Muscle of back (tissue), 11 donors: ENCODE results near the gene PIGW. TPM values are rescaled to one million over a fixed set of nuclear protein-coding genes. Genes with fewer than 3 reads are reported as not detected.
"Not testable (repeated sequence)": the region's sequence is repeated elsewhere in the genome, so short reads cannot be mapped to it uniquely, and the experiment has no call there.

Experiments used
- DNase-seq, 3 donors: peaks; one replicate each; pipeline versions ENCODE4 v3.0.0 to v3.0.0-alpha.2; 2013
- polyA plus RNA-seq, 10 donors: library from polyadenylated mRNA; unstranded; fragments of 120-200 nt; gene quantifications; one replicate each; pipeline ENCODE4 v1.2.1, GENCODE V29; 2013; ENCODE audit not compliant: insufficient read length in 10 of 10

The PIGW gene
- polyA plus RNA-seq, 10 donors, result 6.6 to 10.3 (median 8.4) TPM

DNA sequence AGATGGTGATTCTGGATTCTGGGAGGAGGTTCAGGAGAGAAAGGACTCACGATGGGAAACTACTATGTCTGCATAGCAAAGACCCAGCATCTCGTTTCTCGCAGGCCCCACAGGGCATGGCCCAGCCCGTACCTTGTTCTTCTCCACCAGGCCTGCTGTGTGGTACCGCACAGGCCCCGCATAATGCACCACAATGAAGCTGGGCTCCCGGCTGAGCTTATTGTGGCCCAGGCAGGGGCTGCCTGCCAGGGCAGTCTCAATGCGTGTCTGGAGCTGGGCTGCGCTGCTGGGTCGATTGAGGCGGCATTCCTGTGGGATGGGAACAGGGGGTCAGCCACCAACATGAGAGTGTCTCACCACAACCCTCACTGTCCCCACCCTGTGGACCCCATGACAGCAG is 28.0 kb upstream of the PIGW start:
- DNase-seq, result no peak

DNA sequence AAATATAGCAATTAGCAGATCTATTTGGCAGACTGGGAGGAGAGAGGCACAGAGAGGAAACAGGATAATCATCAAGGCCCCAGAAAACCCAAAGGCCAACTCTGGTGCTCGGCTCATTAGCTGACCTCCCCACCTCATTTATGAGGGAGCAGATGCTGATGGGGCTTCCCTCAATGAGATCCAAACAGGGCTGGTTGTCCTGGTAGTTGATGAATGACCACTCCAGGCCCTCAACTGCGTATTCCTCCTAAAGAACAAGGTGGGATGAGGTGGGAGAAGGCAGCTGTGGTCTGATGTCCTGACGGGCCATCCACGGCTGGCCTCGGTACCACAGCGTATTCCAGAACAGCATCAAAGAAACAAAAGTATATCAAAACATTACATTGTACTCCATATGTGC is 27.5 kb upstream of the PIGW start:
- no peak for DNase-seq

DNA sequence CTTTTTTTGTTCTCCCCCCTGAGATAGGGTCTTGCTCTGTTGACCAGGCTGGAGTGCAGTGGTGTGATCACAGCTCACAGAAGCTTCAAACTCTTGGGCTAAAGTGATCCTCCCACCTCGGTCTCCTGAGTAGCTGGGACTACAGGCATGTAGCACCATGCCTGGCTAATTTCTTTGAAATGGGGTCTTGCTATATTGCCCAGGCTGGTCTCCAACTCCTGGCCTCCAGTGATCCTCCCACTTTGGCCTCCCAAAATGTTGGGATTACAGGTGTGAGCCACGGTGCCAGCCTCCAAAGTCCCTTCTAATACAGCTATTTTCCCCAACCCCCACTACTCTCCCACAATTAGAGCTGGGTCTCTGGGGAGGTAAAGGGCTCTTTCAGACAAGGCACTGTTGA is 26.3 kb upstream of the PIGW start:
- not testable (repeated sequence) for DNase-seq

DNA sequence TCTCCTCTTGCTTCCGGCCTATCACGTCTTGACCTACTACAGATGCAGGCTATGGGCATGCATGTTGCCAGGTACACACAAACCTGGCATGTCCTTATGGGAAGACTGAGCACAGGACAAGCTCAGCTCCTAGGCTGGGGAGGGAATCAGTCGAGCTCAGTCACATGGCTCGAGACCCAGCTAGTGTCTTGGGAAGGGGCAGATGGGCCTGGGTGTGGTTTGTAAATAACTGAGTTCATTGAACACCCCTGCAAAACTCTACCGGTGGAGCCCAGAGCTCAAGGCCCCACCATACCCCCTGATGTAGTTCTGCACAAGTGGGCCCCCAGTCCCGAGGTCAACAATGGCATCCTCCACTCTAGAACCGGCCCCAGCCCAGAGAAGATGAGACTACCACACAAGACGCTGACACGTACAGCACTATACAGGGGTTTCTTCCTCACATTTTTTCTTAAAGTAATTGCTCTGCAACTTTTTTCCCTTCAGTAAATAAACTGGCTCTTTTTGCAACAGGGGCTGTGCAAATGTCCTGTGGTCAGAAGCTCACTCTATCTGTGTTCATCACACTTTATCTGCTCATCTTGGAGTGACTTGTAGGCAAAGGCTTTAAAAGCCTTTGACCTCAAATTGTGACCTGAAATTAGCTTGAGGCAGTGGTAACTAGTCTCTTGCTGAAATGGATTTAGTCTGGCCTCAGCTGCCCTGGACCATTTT is 25.4 kb upstream of the PIGW start:
- no peak for DNase-seq

DNA sequence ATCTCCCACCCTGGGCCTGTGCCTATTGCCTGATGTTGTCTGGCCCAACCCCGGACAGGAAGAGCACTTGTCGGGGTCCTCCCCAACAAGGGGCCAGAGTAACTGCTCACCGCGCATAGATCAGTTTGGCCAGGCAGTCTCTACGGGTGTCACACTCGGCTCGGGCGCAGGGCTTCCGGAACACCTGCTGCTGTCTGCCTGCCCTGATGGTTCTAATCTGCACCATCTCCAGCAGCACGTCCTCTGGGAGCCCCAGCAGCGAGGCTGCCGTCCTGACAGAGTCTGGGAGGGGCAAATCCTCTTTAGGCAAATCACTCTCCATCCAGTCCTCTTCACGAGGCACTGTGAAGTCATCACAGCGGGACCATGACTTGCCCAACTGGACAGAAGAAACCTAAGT is 24.2 kb upstream of the PIGW start:
- DNase-seq, result no peak

DNA sequence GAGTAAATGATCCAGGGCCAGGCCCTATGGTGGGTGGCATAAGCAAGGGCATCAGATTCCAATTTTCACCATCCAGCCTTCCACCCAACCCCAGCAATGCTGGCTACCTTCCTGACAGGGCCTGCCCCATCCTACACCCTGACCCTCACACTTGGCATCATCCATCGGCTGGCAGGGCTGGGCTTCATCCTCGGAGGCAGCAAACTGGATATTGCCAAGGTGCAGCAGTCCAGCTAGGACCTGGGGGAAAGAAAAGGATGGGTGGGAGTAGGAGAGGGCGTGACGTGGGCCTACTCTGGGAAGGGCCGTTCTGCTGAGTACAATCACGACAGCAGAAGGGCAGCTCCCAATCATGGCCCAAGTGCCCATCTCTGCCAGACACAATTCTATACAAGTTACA is 23.6 kb upstream of the PIGW start:
- DNase-seq, result no peak

DNA sequence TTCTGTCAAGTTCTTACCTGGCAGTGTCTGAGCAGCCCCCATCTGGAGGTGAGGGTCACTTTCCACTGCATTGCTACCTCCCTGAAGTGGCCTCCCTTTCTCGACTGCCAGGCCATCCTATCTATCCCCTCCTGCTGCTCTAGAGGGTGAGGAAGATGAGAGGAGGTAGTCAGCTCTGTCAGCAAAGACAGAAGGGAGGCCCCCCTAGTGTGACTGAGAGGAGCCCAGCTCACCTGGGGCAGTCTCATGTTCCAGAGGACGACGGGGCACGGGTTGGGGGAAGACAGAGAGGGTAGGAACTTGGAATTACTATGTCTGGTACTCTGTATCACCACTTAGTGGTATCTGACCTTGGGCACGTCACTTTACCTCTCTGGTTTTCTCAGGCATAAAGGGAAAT is 22.1 kb upstream of the PIGW start:
- DNase-seq, result no peak

DNA sequence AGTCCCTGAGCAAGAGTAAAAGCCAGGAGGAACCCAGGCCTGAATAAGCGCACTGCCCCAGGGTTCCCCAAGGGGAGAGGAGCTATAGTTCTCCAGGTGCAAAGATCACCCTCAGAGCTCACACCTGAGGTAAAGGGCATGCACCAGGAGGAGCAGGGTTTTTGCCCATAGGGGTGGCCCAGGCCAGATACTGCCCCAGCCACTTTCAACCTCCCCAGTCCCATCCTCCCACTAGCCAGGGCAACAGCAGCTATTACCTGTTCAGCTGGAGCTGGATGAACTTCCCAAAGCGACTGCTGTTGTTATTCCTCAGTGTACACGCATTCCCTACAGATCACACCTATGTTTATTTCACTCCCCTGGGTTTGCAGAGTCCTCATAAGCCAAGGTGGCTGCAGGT is 19.9 kb upstream of the PIGW start:
- DNase-seq, result no peak

DNA sequence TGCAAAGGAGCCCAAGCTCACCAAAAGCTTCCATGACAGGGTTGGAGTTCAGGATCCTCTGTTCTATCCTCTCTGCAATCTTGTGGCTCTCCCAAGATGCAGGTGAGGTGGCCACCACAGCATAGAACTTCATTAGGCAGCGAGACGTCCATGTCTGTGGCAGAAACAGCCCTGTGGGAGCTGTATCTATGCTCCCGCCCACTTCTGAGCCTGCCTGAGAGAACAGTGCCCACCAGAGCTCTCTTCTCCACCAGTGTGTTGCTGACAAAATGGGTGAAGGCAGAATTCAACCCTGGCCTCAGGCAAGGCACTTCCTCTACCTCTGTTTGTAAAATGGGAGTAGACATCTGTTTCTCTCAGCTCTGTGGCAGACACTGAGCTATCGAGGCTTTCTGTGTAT is 18.9 kb upstream of the PIGW start:
- DNase-seq, result no peak

DNA sequence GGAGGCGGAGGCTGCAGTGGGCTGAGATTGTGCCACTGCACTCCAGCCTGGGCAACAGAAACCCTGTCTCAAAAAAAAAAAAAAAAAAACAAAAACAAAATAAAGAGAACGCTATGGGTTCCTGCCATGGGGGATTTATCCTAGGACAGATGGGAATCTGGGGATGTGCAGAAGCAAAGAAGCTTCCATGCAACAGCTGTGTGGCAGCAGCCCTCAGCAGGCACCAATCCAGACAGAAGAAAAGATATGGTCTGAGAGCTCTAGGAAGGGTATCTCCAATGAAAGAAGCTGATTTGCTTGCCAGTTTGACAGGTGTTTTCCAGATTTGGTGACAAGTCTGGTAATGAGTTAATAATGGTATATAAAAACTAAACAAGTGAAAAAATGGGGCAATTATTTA is 11.7 kb upstream of the PIGW start:
- peak in 1 of 3 donors; percentile 39 for DNase-seq

DNA sequence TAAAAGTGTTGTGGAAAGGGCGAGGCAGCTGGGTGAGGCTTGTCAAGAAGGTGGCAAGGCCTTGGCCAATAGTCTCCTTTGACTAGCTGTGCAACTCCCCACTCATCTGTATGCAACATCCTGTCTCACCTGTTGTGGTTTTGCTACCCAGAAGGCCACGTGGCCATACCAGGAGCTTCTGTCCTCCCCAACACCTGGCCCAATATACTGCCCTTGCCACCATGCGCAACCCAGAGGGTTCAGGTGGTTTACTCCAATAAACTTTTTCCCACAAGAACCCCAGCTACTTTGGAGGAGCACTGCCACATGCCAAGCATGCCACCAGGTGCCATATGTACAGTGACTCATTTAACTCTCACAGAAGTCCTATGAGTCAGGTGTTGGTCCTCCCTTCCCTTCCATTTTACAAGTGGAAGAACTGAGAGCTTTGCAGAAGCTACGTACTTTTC is 10.3 kb upstream of the PIGW start:
- DNase-seq, result no peak

DNA sequence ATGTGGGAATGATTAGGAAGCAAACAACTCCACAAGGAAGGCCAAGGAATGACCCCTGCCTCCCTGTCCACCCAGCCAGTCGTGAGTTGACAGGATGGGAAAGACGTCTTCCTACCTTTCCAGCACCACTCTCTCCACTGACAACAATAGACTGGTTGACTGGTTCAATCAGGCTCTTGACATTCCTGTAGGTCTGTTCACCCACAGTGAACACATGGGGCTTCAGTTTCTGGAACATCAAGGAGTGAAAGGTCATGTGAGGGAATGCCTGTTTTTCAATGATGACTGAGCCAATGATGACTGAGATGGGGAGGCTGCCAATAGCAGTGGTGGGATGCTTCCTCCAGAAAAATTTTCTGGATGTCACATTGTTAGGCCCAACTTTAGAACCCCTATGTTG is 9.7 kb upstream of the PIGW start:
- DNase-seq, result no peak

DNA sequence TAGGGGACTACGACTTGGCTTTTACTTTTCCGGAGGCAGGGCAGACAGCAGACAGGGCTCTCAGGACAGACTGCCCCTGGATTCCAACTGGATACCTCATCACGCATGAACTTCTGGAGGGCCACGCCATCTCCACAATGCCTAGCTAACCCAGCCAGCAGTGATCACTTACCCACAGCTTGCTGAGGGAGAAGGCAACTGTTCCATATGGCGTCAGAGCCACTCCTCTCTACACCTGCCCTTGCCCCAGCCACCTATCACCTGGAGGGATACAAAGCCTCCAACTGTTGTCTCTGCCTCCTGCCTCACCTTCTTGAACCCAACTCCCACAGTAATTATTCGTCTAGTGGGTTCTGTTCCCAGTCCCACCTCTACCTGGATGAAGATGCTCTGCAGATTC is 8.9 kb upstream of the PIGW start:
- DNase-seq, result no peak

DNA sequence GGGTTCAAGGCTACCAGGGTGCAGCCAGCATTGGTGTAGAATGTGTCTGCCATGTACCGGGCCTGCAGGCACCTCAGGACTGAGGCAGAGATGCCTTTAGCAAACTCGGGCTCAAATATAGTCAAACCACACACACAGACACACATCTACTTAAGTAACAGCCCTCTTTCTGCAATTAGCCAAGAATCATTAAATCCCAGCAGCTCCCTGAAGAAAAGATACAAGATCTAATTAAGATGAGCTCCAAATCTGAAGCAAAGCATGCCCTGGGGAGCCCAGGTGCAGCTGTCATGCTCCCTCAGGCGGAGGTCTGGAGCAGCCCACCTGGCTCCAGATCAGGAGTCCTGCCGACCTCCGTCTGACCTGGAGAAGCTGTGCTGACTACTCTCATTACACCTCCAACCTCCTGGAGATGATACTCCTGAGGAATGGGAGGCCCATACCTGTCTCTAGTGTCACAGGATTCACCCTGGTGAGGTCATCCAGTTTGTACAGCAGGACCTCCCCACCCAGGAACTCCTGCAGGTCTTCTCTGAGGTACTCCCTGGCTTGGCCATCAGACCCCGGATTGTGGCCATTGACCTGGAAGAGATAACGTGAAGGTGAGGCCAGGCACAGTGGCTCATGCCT is 7.1 kb upstream of the PIGW start:
- no peak for DNase-seq

DNA sequence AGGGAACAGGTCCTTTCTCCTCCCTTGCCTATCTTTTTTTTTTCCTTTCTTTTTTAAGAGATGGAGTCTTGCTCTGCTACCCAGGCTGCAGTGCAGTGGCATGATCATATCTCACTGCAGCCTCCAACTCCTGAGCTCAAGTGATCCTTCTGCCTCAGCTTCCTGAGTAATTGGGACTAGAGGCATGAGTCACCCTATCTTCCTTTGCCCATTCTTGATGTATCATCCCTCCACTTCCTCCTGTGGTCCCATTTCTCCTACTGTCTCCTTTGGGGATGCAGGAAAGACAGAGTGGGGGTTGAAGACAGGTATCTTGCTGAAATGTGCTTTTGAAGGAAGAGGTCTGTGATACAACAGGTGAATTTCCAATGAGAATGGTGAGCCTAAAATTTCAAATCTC is 5.7 kb upstream of the PIGW start:
- DNase-seq, result peak in 1 of 3 donors; percentile 19

DNA sequence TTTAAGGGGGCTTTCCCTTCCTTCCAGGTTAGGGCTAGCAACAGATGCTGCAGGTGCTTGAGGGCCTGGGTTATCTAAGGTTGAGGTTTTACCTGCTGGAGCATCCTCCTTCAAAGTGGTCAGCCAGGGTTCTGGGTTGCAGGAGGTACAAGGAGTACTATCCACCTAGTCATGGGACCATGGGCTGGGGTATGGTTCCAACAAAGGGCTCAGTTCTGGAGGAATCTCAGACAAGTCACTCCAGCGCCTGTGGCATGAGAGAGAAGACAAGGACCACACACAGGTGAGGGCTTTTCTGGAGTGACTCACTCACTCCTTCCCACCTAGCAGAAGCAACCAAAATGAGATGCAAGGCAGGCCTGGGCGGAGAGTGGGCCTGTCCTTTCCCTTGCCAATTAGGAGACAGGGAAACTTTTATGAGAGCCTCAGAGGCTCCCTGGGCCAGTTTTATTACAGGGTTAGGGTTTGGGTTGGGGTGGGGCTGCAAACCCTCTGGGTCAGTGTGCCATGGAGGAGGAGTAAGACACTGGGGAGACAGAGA is 2.3 kb upstream of the PIGW start:
- DNase-seq, result no peak

DNA sequence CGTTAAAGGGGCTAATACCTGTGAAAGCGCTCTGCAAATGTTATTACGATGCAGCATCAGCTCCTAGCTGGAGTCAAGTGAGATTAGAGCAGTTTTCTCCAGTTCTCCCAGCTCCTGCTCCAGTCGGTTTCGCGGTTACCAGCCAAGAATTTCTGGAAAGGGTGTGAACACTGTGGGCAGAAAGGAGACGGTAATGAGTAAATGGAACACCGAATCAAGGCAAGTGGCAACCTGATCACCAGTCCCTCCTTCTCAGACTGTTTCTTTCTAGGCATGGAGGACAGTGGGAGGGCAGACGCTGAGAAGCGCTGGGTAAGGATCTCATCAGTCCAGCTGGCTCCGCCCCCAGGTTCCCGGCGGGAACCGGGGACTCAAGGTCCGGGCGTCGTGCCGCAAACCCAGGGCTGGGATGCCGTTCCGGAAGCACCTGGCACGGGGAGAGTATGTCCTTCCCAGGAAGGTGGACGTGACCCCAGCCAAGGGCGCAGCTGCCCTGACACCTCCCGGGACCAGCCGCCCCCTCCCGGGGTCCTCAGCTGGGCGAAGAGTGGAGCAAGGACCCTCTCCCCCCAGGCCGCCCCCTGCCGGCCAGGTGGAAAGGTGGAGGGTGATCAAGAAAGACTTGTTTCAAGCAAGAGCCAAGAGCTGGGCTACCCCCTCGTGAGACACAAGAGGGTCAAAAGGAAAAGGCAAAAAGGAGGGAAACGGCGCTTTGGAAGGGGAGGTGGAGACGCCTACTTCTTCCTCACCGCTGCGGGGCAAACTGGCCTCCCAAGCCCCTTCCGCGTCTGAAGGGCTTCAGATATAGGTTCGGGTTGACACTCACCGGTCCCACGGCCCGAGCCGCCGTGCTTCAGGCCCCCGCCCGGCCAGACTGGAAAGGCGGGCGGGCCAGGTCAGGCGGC is 600 bp upstream of the PIGW start:
- DNase-seq, result peak; percentile 36 to 76 (median 63)

DNA sequence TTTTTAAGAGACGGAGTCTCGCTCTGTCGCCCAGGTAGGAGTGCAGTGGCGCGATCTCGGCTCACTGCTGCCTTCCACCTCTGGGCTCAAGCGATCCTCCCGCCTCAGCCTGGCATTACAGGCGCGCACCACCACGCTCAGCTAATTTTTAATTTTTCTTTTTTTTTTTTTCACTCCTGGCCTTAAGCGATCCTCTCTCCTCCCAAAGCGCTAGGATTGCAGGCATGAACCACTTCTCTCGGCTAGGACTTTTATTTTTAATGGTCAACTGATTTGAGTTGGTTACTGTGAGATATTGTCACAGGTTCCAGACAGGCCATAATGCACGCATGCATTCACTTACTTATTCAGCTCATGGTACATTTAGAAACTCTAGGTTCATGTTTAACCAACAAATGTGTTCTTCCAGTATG is 888 bp downstream of the PIGW start:
- DNase-seq, result no peak

DNA sequence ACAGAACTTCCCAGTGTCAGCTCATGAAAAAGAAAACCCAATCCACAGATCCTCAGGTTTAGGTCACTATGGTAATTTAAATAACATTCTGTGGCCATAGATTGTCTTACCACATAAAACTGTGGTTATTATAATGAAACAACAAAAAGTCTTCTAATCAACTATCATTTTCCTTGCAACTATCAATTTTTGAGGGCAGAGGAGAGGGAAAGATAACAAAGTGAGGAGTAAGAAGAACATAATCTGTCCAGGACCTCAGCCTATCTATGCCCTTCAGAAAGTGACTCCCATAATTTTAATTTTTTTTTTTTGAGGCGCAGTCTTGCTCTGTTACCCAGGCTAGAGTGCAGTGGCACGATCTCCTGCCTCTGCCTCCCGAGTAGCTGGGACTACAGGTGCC is 5.9 kb downstream of the PIGW start:
- DNase-seq, result no peak

DNA sequence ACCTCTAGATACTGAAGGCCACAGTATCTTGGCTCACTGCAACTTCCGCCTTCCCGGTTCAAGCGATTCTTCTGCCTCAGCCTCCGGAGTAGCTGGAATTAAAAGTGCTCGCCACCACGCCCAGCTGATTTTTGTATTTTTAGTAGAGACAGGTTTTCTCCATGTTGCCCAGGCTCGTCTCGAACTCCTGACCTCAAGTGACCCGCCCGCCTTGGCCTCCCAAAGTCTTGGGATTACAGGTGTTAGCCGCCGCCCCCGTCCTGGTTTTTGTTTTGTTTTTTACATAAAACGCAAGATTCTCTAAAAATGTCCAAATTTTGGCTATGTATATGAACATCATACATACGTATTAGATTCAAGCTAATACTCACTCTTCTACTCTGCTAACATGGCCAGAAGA is 8.0 kb downstream of the PIGW start:
- DNase-seq, result no peak

DNA sequence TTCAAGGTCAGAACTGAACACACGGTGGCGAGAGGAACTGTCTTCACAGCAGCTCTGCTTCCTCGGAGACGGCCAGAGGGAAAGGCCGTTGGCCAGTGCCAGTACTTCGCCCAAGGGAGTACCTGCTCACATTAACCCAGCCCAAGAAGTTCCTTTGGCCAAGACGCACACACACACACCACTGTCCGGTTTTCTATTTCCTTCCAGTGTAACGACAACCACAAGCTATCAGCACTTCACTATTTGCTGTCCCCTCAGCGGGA is 9.2 kb downstream of the PIGW start:
- peak; percentile 34 to 79 (median 51) for DNase-seq

DNA sequence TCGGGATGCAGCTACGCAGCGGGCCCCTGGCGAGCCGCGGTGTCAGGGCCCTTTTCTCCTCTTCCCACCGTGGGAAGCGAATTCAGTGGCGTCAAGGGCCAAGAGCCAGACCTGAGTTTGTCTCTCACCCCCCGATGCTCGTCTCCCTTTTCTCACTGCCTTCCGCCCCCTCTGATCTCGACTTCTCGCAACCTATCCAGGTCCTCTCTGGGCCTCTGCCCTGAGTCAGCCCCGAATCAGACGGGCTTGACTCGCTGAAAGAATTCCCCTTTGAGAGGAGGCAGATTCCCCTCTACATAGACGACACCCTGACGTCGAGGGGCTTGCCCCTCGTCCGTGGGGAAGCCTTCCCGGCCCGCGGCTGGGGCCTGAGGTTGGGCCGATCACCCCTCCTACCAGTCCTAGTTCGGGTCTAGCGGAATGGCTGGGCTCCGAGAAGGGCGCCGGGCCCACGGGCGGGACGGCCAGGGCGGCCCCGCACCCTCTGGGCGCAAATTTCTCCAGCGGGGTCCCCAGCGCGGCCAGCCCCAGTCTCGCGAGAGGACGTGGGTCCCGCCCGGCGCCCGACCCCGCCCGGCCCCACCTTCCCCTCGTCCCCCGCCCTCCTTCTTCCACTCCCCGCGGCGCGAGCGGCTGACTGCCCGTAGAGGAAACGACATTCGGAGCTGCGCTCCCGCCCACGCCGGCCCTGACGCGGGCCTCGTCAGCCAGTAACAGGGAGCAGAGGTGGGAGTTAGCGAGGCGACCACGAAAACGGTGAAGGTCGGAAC is 9.7 kb downstream of the PIGW start, which contains the start of gene GGNBP2:
TSS of gene GGNBP2 (plus strand) at position 613 of the 770 bp plus-strand sequence. CDS start 806 bp downstream, outside the sequence.
- DNase-seq, result peak; percentile 94 to 97 (median 94)
